Measurements from ENCODE around the gene OTOP2. TPM values are rescaled to one million over a fixed set of nuclear protein-coding genes. Genes with fewer than 3 reads are reported as not detected.

OTOP2 gene
- total RNA-seq, 2 experiments from 2014 or later = not detected

GRCh38 chr17:74922172-74922571 lies 1.9 kb upstream of the OTOP2 start:
- Histone ChIP-seq H3K9me2 (ENCODE audit: insufficient read depth, low read length) (no peaks in the 10 kb centered on the region), H3K36me3 (ENCODE audit: insufficient read depth, low read length) (no peaks in the 10 kb centered on the region), H3K79me2 (ENCODE audit: insufficient read depth, low read depth, low read length) (no peaks in the 10 kb centered on the region), H3K27ac (ENCODE audit: low read depth, low read length, poor library complexity, severe bottlenecking) (no peak overlapping the region), H3K4me3 (ENCODE audit: low read depth, low read length, poor library complexity, severe bottlenecking) (no peak overlapping the region), H2AFZ (ENCODE audit: low read length) (no peak overlapping the region), H3K4me2 (ENCODE audit: low read length) (no peak overlapping the region), H3K9me3 (ENCODE audit: low read length) (no peaks in the 10 kb centered on the region), H4K20me1 (ENCODE audit: insufficient read depth, low read length) (no peaks in the 10 kb centered on the region), H3K4me1 (ENCODE audit: insufficient read depth, low read length, poor library complexity, severe bottlenecking) (no peaks in the 10 kb centered on the region)
- CTCF ChIA-PET (ENCODE audit: unreplicated experiment) = no interaction called here
- POLR2A ChIA-PET = no interaction called here
- intact Hi-C loops (cut with micrococcal nuclease; ENCODE audit: unreplicated experiment) = no loop called here
- TF ChIP-seq CTCF (conservative IDR thresholded peaks at IDR 0.05; ENCODE audit: low read length) (no peak), EZH2phosphoT487 (IDR thresholded peaks at IDR 0.05; ENCODE audit: borderline replicate concordance, low read depth, low read length) (no peak)
- BruUV-seq (replicated peaks) = no TSS peak
- no peak for DNase-seq (ENCODE audit: low spot score)

GRCh38 chr17:74922694-74923537 lies 1.2 kb upstream of the OTOP2 start, which contains the start of gene USH1G:
USH1G (minus strand) TSS chr17:74923255; CDS start chr17:74923073, 182 bp downstream.
- POLR2A ChIA-PET = interaction anchor here (0.6 kb wide), 1 partner anchor 256 kb away, joined by 3 read pairs; no protein-coding TSS in a partner anchor

More at GRCh38 chr17:74922694-74923537, 1.2 kb upstream of the OTOP2 start, which contains the start of gene USH1G:
- H3K36me3 ChIP-seq (ENCODE audit: insufficient read depth, low read length) = no peaks in the 10 kb centered on the region
- TF ChIP-seq EZH2phosphoT487 (IDR thresholded peaks at IDR 0.05; ENCODE audit: borderline replicate concordance, low read depth, low read length) (no peak), CTCF (conservative IDR thresholded peaks at IDR 0.05; ENCODE audit: low read length) (no peak)
- DNase-seq (ENCODE audit: low spot score) = no peak
- H3K9me2 ChIP-seq (ENCODE audit: insufficient read depth, low read length) = no peaks in the 10 kb centered on the region
- H3K4me1 ChIP-seq (ENCODE audit: insufficient read depth, low read length, poor library complexity, severe bottlenecking) = no peaks in the 10 kb centered on the region
- intact Hi-C loops (cut with micrococcal nuclease; ENCODE audit: unreplicated experiment) = loop anchor here (1.0 kb wide), 1 partner anchor 35 kb away; no protein-coding TSS in a partner anchor
- H4K20me1 ChIP-seq (ENCODE audit: insufficient read depth, low read length) = no peaks in the 10 kb centered on the region
- no peaks in the 10 kb centered on the region for H3K79me2 ChIP-seq (ENCODE audit: insufficient read depth, low read depth, low read length)
- BruUV-seq (replicated peaks) = no TSS peak
- H3K4me2 ChIP-seq (ENCODE audit: low read length) = no peak within 1 kb of the TSS
- H3K4me3 ChIP-seq (ENCODE audit: low read depth, low read length, poor library complexity, severe bottlenecking) = no peak within 1 kb of the TSS
- H3K9me3 ChIP-seq (ENCODE audit: low read length) = no peaks in the 10 kb centered on the region
- no peak within 1 kb of the TSS for H2AFZ ChIP-seq (ENCODE audit: low read length)
- CTCF ChIA-PET (ENCODE audit: unreplicated experiment) = interaction anchor here (0.8 to 1.0 kb wide), 2 partner anchors 35 to 38 kb away, joined by 3 to 4 read pairs; no protein-coding TSS in a partner anchor
- no peak within 1 kb of the TSS for H3K27ac ChIP-seq (ENCODE audit: low read depth, low read length, poor library complexity, severe bottlenecking)
